GM12878 (cell line): ENCODE data around the gene CNTNAP2. TPM values are rescaled to one million over a fixed set of nuclear protein-coding genes. Genes with fewer than 3 reads are reported as not detected.
A peak's percentile ranks its signal among the peaks of the same experiment; 100 is the strongest.

Experiments
- ASH2L ChIP-seq: fragments of 300-600, 200-600 bp; sonication (generic); IDR thresholded peaks from 2 replicates; pipeline ENCODE4 v1.6.1; 2017; ENCODE audit warnings: low read depth, mild to moderate bottlenecking, borderline replicate concordance
- ATF2 ChIP-seq: IDR thresholded peaks from 2 replicates; pipeline ENCODE4 v1.6.1; 2012; ENCODE audit warnings: low read length, inconsistent platforms
- ATF3 ChIP-seq: IDR thresholded peaks from 2 replicates; pipeline ENCODE4 v1.6.1; 2011; ENCODE audit warnings: low read depth, mild to moderate bottlenecking, low read length, moderate library complexity, borderline replicate concordance; ENCODE audit errors: extremely low read depth
- BCL11A ChIP-seq: IDR thresholded peaks from 2 replicates; pipeline ENCODE4 v1.6.1; 2011; ENCODE audit warnings: low read depth, low read length
- CBFB ChIP-seq: IDR thresholded peaks from 2 replicates; pipeline ENCODE4 v1.6.1; 2016; ENCODE audit warnings: antibody characterized with exemption, low read depth
- EED ChIP-seq: sonication (generic); IDR thresholded peaks from 2 replicates; pipeline ENCODE4 v1.6.1; 2016; ENCODE audit warnings: antibody characterized with exemption, low read depth
- EP300 ChIP-seq, 2 experiments: fragments of 150-350 bp in 1 of 2; IDR thresholded peaks; 2 replicates each; pipeline ENCODE4 v1.6.1; 2011 to 2012; ENCODE audit warnings: low read depth in 2 of 2, low read length in 2 of 2, borderline replicate concordance in 1 of 2, improper control_type of control experiment in 1 of 2, inconsistent platforms in 1 of 2; ENCODE audit not compliant: control insufficient read depth in 1 of 2
- EZH2 ChIP-seq: IDR thresholded peaks from 2 replicates; pipeline ENCODE4 v1.6.1; 2012; ENCODE audit warnings: low read depth, mild to moderate bottlenecking, control low read depth, inconsistent platforms, low read length, borderline replicate concordance; ENCODE audit not compliant: control insufficient read depth
- FOXM1 ChIP-seq: IDR thresholded peaks from 2 replicates; pipeline ENCODE4 v1.6.1; 2012; ENCODE audit warnings: low read depth, mild to moderate bottlenecking, inconsistent platforms, low read length, moderate library complexity
- IRF5 ChIP-seq: fragments of 450-650 bp; IDR thresholded peaks from 2 replicates; pipeline ENCODE4 v1.6.1; 2017; ENCODE audit warnings: borderline replicate concordance
- MEF2A ChIP-seq: IDR thresholded peaks from 2 replicates; pipeline ENCODE4 v1.6.1; 2011; ENCODE audit warnings: low read depth, mild to moderate bottlenecking, low read length, moderate library complexity; ENCODE audit not compliant: insufficient read depth
- MTA3 ChIP-seq: IDR thresholded peaks from 2 replicates; pipeline ENCODE4 v1.6.1; 2012; ENCODE audit warnings: low read length, inconsistent platforms, borderline replicate concordance
- MYC ChIP-seq: IDR thresholded peaks from 2 replicates; pipeline ENCODE4 v1.6.1; 2011; ENCODE audit warnings: mild to moderate bottlenecking, low read length, moderate library complexity, inconsistent platforms; ENCODE audit not compliant: insufficient read depth, insufficient replicate concordance, insufficient read length, severe bottlenecking
- NBN ChIP-seq: fragments of 450-650 bp; IDR thresholded peaks from 2 replicates; pipeline ENCODE4 v1.6.1; 2016
- NFXL1 ChIP-seq: fragments of 450-650 bp; IDR thresholded peaks from 2 replicates; pipeline ENCODE4 v1.6.1; 2017; ENCODE audit warnings: antibody characterized with exemption, mild to moderate bottlenecking, borderline replicate concordance
- NR2C1 ChIP-seq: fragments of 450-650 bp; IDR thresholded peaks from 2 replicates; pipeline ENCODE4 v1.6.1; 2017; ENCODE audit warnings: antibody characterized with exemption, mild to moderate bottlenecking, moderate library complexity
- NRF1 ChIP-seq: conservative IDR thresholded peaks from 2 replicates; pipeline ENCODE4 v1.6.1; 2011; ENCODE audit warnings: mild to moderate bottlenecking, low read depth, low read length, improper control_type of control experiment
- RCOR1 ChIP-seq: conservative IDR thresholded peaks from 2 replicates; pipeline ENCODE4 v1.6.1; 2012; ENCODE audit warnings: low read depth, low read length, improper control_type of control experiment
- REST ChIP-seq: IDR thresholded peaks from 2 replicates; pipeline ENCODE4 v1.6.1; 2012; ENCODE audit warnings: mild to moderate bottlenecking, low read depth, low read length
- SMAD1 ChIP-seq: fragments of 450-650 bp; IDR thresholded peaks from 2 replicates; pipeline ENCODE4 v1.6.1; 2018; ENCODE audit warnings: mild to moderate bottlenecking, low read depth; ENCODE audit not compliant: partially characterized antibody
- SMARCA5 ChIP-seq: fragments of 450-650 bp; IDR thresholded peaks from 2 replicates; pipeline ENCODE4 v1.6.1; 2017; ENCODE audit warnings: mild to moderate bottlenecking
- SREBF1 ChIP-seq: IDR thresholded peaks from 2 replicates; pipeline ENCODE4 v1.6.1; 2012; ENCODE audit warnings: mild to moderate bottlenecking, low read length
- TCF7 ChIP-seq: IDR thresholded peaks from 2 replicates; pipeline ENCODE4 v1.6.1; 2014; ENCODE audit warnings: antibody characterized with exemption, borderline replicate concordance
- USF2 ChIP-seq: IDR thresholded peaks from 2 replicates; pipeline ENCODE4 v1.6.1; 2011; ENCODE audit warnings: low read depth, low read length, improper control_type of control experiment, borderline replicate concordance
- ZSCAN29 ChIP-seq: fragments of 450-650 bp; IDR thresholded peaks from 2 replicates; pipeline ENCODE4 v1.6.1; 2017; ENCODE audit warnings: mild to moderate bottlenecking, moderate library complexity
- polyA plus RNA-seq, 11 experiments: library from polyadenylated mRNA; depleted of rRNA in 4 of 11; unstranded in 6 of 11; stranded (reverse) in 5 of 11; fragments of >200 nt; fragmentation: Nextera tagmentation in 4 of 11; fragmentation: Illumina TruSeq in 1 of 11; extraction: Ambion mirVana in 4 of 11; extraction: Trizol in 1 of 11; gene quantifications; 1 replicate in 1 of 11; 2 replicates in 10 of 11; pipeline versions ENCODE4 v1.2.1 to v1.2.3, GENCODE V29; 2011 to 2016; ENCODE audit warnings: inconsistent platforms in 2 of 11, missing spikeins in 2 of 11, low read depth in 1 of 11
- total RNA-seq, 4 experiments: library from RNA; depleted of rRNA in 3 of 4; stranded (reverse); fragments of >200 nt in 3 of 4; fragmentation: Illumina TruSeq in 1 of 4; extraction: Trizol in 1 of 4; gene quantifications; 2 replicates each; pipeline versions ENCODE4 v1.2.1 to v1.2.3, GENCODE V29; 2013 to 2021

CNTNAP2 gene
- total and polyA plus RNA-seq, 10 of the 15 experiments (the other 5 are each of a cell fraction or from before 2014, with no cell fraction given), result 0.03 to 0.08 (median 0.03) TPM; not detected in 7

- TF ChIP-seq SREBF1, result no peak
- TF ChIP-seq NFXL1, result no peak
- TF ChIP-seq SMARCA5, result no peak
- TF ChIP-seq NR2C1, result no peak
- no peak for TF ChIP-seq ATF3
- TF ChIP-seq SMAD1, result no peak
- no peak for TF ChIP-seq USF2
- no peak for TF ChIP-seq EED
- TF ChIP-seq MYC, result no peak
- TF ChIP-seq TCF7, result no peak
- no peak for TF ChIP-seq REST
- TF ChIP-seq IRF5, result no peak
- TF ChIP-seq RCOR1, result no peak
- TF ChIP-seq BCL11A, result no peak
- TF ChIP-seq EZH2, result no peak
- TF ChIP-seq MTA3, result no peak
- no peak for TF ChIP-seq MEF2A
- no peak for TF ChIP-seq CBFB
- TF ChIP-seq FOXM1, result no peak
- no peak for TF ChIP-seq NRF1
- no peak for TF ChIP-seq ZSCAN29
- no peak for TF ChIP-seq ASH2L
- TF ChIP-seq ATF2, result peak; percentile 33; the same call in 1 of the 2 replicates
- TF ChIP-seq NBN, result no peak
- no peak for TF ChIP-seq EP300 (IDR thresholded peaks at IDR 0.05; ENCODE audit: borderline replicate concordance in 1 of 2, control insufficient read depth in 1 of 2, low read depth in 2 of 2, low read length in 2 of 2)
These were observed 1037.0 kb downstream of the CNTNAP2 start (continued) for GRCh38 chr7:147153571-147153970.
